H1 (cell line): Measurements from ENCODE around the gene GRID1. TPM values are rescaled to one million over a fixed set of nuclear protein-coding genes. Genes with fewer than 3 reads are reported as not detected.

Source experiments
- CTCF ChIA-PET: fragments of 300-600 bp; sonication (Branson Sonifier 250); formaldehyde crosslinking; loops from one replicate; lab custom pipeline; 2021; ENCODE audit not compliant: partially characterized antibody; lab: Charles Lee
- POLR2A ChIA-PET: fragments of 300-600 bp; sonication (Branson Sonifier 250); formaldehyde crosslinking; loops from one replicate; lab custom pipeline; 2021; ENCODE audit warnings: inconsistent platforms; ENCODE audit not compliant: partially characterized antibody; lab: Charles Lee
- DNase-seq, 2 experiments: peaks; one replicate each; pipeline versions ENCODE4 v3.0.0 to v3.0.0-alpha.2; 2010 to 2022; ENCODE audit warnings: low spot score in 2 of 2, low read depth in 1 of 2, mixed read lengths in 1 of 2
- FAIRE-seq: peaks from 2 replicates; lab custom pipeline; 2011; peaks lifted over from hg19 to GRCh38; lab: Jason Lieb, UNC
- H2AFZ ChIP-seq: 2 replicates; pipeline ENCODE4 v1.8.1; 2012; ENCODE audit warnings: low read length, inconsistent platforms
- H2AK5ac ChIP-seq: 2 replicates; pipeline ENCODE4 v1.6.1; 2013; ENCODE audit warnings: low read depth, low read length
- H2BK120ac ChIP-seq: replicated peaks from 2 replicates; pipeline ENCODE3; 2013; ENCODE audit warnings: low read depth, low read length, inconsistent platforms
- H2BK12ac ChIP-seq: 2 replicates; pipeline ENCODE4 v1.6.1; 2013; ENCODE audit warnings: low read depth, low read length
- H2BK15ac ChIP-seq: 2 replicates; pipeline ENCODE4 v1.6.1; 2013; ENCODE audit warnings: low read length
- H2BK20ac ChIP-seq: 2 replicates; pipeline ENCODE4 v1.6.1; 2013; ENCODE audit warnings: low read length
- H2BK5ac ChIP-seq: 2 replicates; pipeline ENCODE4 v1.6.1; 2013; ENCODE audit warnings: low read depth, low read length
- H3K14ac ChIP-seq: 2 replicates; pipeline ENCODE4 v1.6.1; 2013; ENCODE audit warnings: inconsistent platforms; ENCODE audit not compliant: insufficient read length
- H3K18ac ChIP-seq: 2 replicates; pipeline ENCODE4 v1.6.1; 2013; ENCODE audit warnings: low read length; ENCODE audit errors: extremely low read depth
- H3K23ac ChIP-seq: 2 replicates; pipeline ENCODE4 v1.6.1; 2013; ENCODE audit warnings: inconsistent platforms; ENCODE audit not compliant: insufficient read length
- H3K23me2 ChIP-seq: 2 replicates; pipeline ENCODE4 v1.6.1; 2013; ENCODE audit warnings: low read depth, low read length
- H3K27ac ChIP-seq: 2 replicates; pipeline ENCODE4 v1.6.1; 2011; ENCODE audit warnings: low read depth, low read length, inconsistent platforms
- H3K27me3 ChIP-seq, 4 experiments: replicated peaks in 1 of 4; 1 replicate in 1 of 4; 2 replicates in 3 of 4; pipeline versions ENCODE4 v1.6.1 to v1.8.1; 2011 to 2013; ENCODE audit warnings: low read length in 3 of 4, mild to moderate bottlenecking in 3 of 4, inconsistent platforms in 2 of 4, mixed read lengths in 2 of 4, moderate library complexity in 1 of 4; ENCODE audit not compliant: control insufficient read depth in 3 of 4, insufficient read depth in 3 of 4; ENCODE audit errors: extremely low read depth in 1 of 4
- H3K36me3 ChIP-seq, 4 experiments: 2 replicates each; pipeline versions ENCODE4 v1.6.1 to v1.8.1; 2011 to 2013; ENCODE audit warnings: mild to moderate bottlenecking in 4 of 4, low read length in 3 of 4, moderate library complexity in 2 of 4, control low read depth in 1 of 4, inconsistent platforms in 1 of 4; ENCODE audit not compliant: insufficient read depth in 4 of 4, control insufficient read depth in 2 of 4
- H3K4ac ChIP-seq: replicated peaks from 2 replicates; pipeline ENCODE3; 2013; ENCODE audit warnings: low read length, low read depth, mixed read lengths, inconsistent platforms; ENCODE audit not compliant: insufficient read length
- H3K4me1 ChIP-seq, 4 experiments: replicated peaks in 1 of 4; 1 replicate in 1 of 4; 2 replicates in 3 of 4; pipeline versions ENCODE4 v1.6.1 to v1.8.1; 2011 to 2013; ENCODE audit warnings: low read length in 3 of 4, inconsistent platforms in 2 of 4, mixed read lengths in 1 of 4; ENCODE audit not compliant: insufficient read depth in 4 of 4, control insufficient read depth in 3 of 4
- H3K4me2 ChIP-seq, 2 experiments: 2 replicates each; pipeline versions ENCODE4 v1.6.1 to v1.8.1; 2011 to 2013; ENCODE audit warnings: low read depth in 2 of 2, low read length in 2 of 2, control low read depth in 1 of 2, inconsistent platforms in 1 of 2, mild to moderate bottlenecking in 1 of 2; ENCODE audit not compliant: insufficient read depth in 1 of 2
- H3K4me3 ChIP-seq, 4 experiments: fragments of 200-600, 300-600 bp in 1 of 4; sonication (generic), shearing (Covaris generic), sonication (Bioruptor Twin) in 1 of 4; 2 replicates each; pipeline versions ENCODE4 v1.5.1 to v1.8.1; 2011 to 2016; ENCODE audit warnings: low read length in 4 of 4, low read depth in 3 of 4, control low read depth in 2 of 4, inconsistent platforms in 2 of 4, mild to moderate bottlenecking in 2 of 4, mixed read lengths in 1 of 4, moderate library complexity in 1 of 4; ENCODE audit not compliant: insufficient read depth in 2 of 4; ENCODE audit errors: extremely low read depth in 1 of 4
- H3K56ac ChIP-seq: replicated peaks from 2 replicates; pipeline ENCODE3; 2013; ENCODE audit warnings: low read depth, mild to moderate bottlenecking, mixed read lengths, low read length, inconsistent platforms; ENCODE audit not compliant: insufficient read length
- H3K79me1 ChIP-seq: 2 replicates; pipeline ENCODE4 v1.6.1; 2013; ENCODE audit warnings: low read depth, low read length, control low read depth
- H3K79me2 ChIP-seq, 2 experiments: 2 replicates each; pipeline versions ENCODE4 v1.6.1 to v1.8.1; 2012 to 2013; ENCODE audit warnings: low read length in 2 of 2, mild to moderate bottlenecking in 2 of 2, inconsistent platforms in 1 of 2; ENCODE audit not compliant: insufficient read depth in 2 of 2, control insufficient read depth in 1 of 2
- H3K9ac ChIP-seq, 4 experiments: replicated peaks in 1 of 4; 1 replicate in 1 of 4; 2 replicates in 3 of 4; pipeline versions ENCODE4 v1.6.1 to v1.8.1; 2011 to 2013; ENCODE audit warnings: low read depth in 3 of 4, low read length in 3 of 4, control low read depth in 2 of 4, mild to moderate bottlenecking in 2 of 4, moderate library complexity in 2 of 4, inconsistent platforms in 1 of 4; ENCODE audit errors: extremely low read depth in 1 of 4
- H3K9me3 ChIP-seq, 2 experiments: 2 replicates each; pipeline versions ENCODE4 v1.6.1 to v1.8.1; 2012 to 2013; ENCODE audit warnings: mild to moderate bottlenecking in 2 of 2, moderate library complexity in 2 of 2, control low read depth in 1 of 2, inconsistent platforms in 1 of 2, low read depth in 1 of 2, low read length in 1 of 2, mixed read lengths in 1 of 2; ENCODE audit not compliant: insufficient read depth in 2 of 2
- H4K20me1 ChIP-seq, 2 experiments: replicated peaks in 1 of 2; 2 replicates each; pipeline versions ENCODE3 to v1.8.1; 2011 to 2013; ENCODE audit warnings: inconsistent platforms in 2 of 2, low read length in 2 of 2, mild to moderate bottlenecking in 1 of 2; ENCODE audit not compliant: insufficient read depth in 2 of 2, control insufficient read depth in 1 of 2
- H4K5ac ChIP-seq: 2 replicates; pipeline ENCODE4 v1.6.1; 2013; ENCODE audit warnings: low read length, low read depth, mixed read lengths, inconsistent platforms; ENCODE audit not compliant: insufficient read length
- H4K8ac ChIP-seq: 2 replicates; pipeline ENCODE4 v1.8.0; 2013; ENCODE audit warnings: mild to moderate bottlenecking, moderate library complexity, low read length, inconsistent platforms; ENCODE audit not compliant: insufficient read depth; ENCODE audit errors: extremely low read depth
- H4K91ac ChIP-seq: replicated peaks from 2 replicates; pipeline ENCODE3; 2013; ENCODE audit warnings: low read length, mixed read lengths, inconsistent platforms; ENCODE audit not compliant: insufficient read length
- NANOG ChIP-seq: IDR thresholded peaks from 2 replicates; pipeline ENCODE4 v1.6.1; 2011; ENCODE audit warnings: low read length, low read depth, mild to moderate bottlenecking, inconsistent platforms; ENCODE audit not compliant: insufficient read depth, poor library complexity, severe bottlenecking
- WGBS, 2 experiments: shearing (Covaris generic) in 1 of 2; methylation state at CpG; one replicate each; pipeline versions ENCODE4 v1.1.6 to v1.1.7; 2013 to 2015; ENCODE audit warnings: low lambda C conversion rate in 2 of 2, mixed read lengths in 2 of 2, inconsistent platforms in 1 of 2, low coverage in 1 of 2, missing lambda C conversion rate in 1 of 2; ENCODE audit not compliant: insufficient replicate concordance in 2 of 2, insufficient coverage in 1 of 2, insufficient read length in 1 of 2; ENCODE audit errors: extremely low coverage in 1 of 2, missing lambda C conversion rate in 1 of 2; 5-methylcytosine and 5-hydroxymethylcytosine counted together
- polyA plus RNA-seq, 7 experiments: library from polyadenylated mRNA; depleted of rRNA in 3 of 7; stranded (reverse) in 5 of 7; unstranded in 2 of 7; fragments of >200 nt in 5 of 7; fragments of 200-250 nt in 2 of 7; gene quantifications; 1 replicate in 5 of 7; 2 replicates in 1 of 7; 4 replicates in 1 of 7; pipeline versions ENCODE4 v1.2.1 to v1.2.3, GENCODE V29; 2011 to 2013; ENCODE audit warnings: missing spikeins in 2 of 7, mixed read lengths in 2 of 7
- total RNA-seq: library from RNA; stranded (reverse); fragmentation: NEBNext Ultra II Directional; extraction: Animal tissue kit (Norgen Biotek cat#: 25700); gene quantifications from 2 replicates; pipeline ENCODE4 v1.2.1, GENCODE V29; 2021

The GRID1 gene
- total and polyA plus RNA-seq, 2 of the 8 experiments (the other 6 are each of a cell fraction or from before 2014, with no cell fraction given) = 0.22 to 0.30 TPM

DNA sequence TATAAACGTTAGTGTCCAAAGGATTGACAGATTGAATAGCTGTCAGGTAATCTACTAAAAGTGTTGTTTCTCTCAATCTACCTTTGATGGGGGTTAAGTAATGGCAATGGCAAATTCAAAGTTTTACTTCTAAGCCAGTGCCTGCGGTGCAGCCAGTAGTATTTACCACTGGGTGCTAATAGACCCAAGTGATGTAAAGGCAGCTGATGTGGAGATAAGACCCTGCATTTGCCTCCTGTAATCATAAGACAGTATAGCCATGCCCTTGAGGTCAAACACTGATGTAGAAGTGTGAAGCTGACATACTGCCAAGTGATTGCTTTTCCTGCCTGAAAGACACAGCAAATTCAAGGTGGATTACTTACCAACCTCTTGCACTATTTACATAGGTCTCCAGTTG, 572.0 kb downstream of the GRID1 start:
- H3K9me3 ChIP-seq = no peaks in the 10 kb centered on the region
- H3K23ac ChIP-seq = no peak overlapping the region
- no peak overlapping the region for H3K18ac ChIP-seq
- no peak overlapping the region for H3K14ac ChIP-seq
- FAIRE-seq (no peak), DNase-seq (no peak)
- no peak overlapping the region for H3K27ac ChIP-seq
- H3K4me3 ChIP-seq = no peak overlapping the region
- ChIA-PET POLR2A (no interaction called here), CTCF (no interaction called here)
- H3K4me1 ChIP-seq = no peaks in the 10 kb centered on the region
- no peak overlapping the region for H3K4me2 ChIP-seq
- no peaks in the 10 kb centered on the region for H3K23me2 ChIP-seq
- no peak overlapping the region for H2BK15ac ChIP-seq
- no peaks in the 10 kb centered on the region for H3K79me2 ChIP-seq
- no peak overlapping the region for H2AFZ ChIP-seq
- no peak overlapping the region for H4K91ac ChIP-seq
- H3K79me1 ChIP-seq = no peaks in the 10 kb centered on the region
- H3K56ac ChIP-seq = no peak overlapping the region
- H4K5ac ChIP-seq = no peak overlapping the region
- H2BK5ac ChIP-seq = no peak overlapping the region
- no peak overlapping the region for H3K9ac ChIP-seq
- H2BK20ac ChIP-seq = no peak overlapping the region
- no peaks in the 10 kb centered on the region for H4K20me1 ChIP-seq
- TF ChIP-seq NANOG = no peak
- no peaks in the 10 kb centered on the region for H3K36me3 ChIP-seq
- H2AK5ac ChIP-seq = no peak overlapping the region
- H2BK12ac ChIP-seq = no peak overlapping the region
- no peak overlapping the region for H3K4ac ChIP-seq
- no peaks in the 10 kb centered on the region for H3K27me3 ChIP-seq
- no peak overlapping the region for H4K8ac ChIP-seq
- H2BK120ac ChIP-seq = no peak overlapping the region
- WGBS, 2 experiments = 90% methylated on average over 2 of the region's 2 CpGs; no CpG with 5 or more reads in 1 of the 2 experiments
